ENCODE results near the gene PPFIA3. TPM values are rescaled to one million over a fixed set of nuclear protein-coding genes. Genes with fewer than 3 reads are reported as not detected.

Gene PPFIA3

GRCh38 chr19:49200238-49200862 lies 81.0 kb downstream of the PPFIA3 start:
- H3K36me3 ChIP-seq (replicated peaks in 1 of 2; ENCODE audit: control insufficient read depth in 2 of 2, insufficient read depth in 2 of 2, low read length in 2 of 2): peaks cover 0 to 74% of the 10 kb centered on the region in 2 donors
- H2BK5ac ChIP-seq (ENCODE audit: low read length): no peak overlapping the region
- DNase-seq (ENCODE audit: low spot score): no peak
- H3K27me3 ChIP-seq (ENCODE audit: control insufficient read depth in 3 of 3, insufficient read depth in 3 of 3, low read depth in 1 of 3, low read length in 3 of 3): no peaks in the 10 kb centered on the region
- H3K9me3 ChIP-seq (replicated peaks in 1 of 2; ENCODE audit: control insufficient read depth in 2 of 2, insufficient read depth in 1 of 2, low read depth in 1 of 2, low read length in 2 of 2): no peaks in the 10 kb centered on the region
- no peak overlapping the region for H2BK120ac ChIP-seq (ENCODE audit: low read depth, low read length)
- no peak overlapping the region for H2BK15ac ChIP-seq (ENCODE audit: low read length)
- H3K4ac ChIP-seq (ENCODE audit: low read length): no peak overlapping the region
- H2AK5ac ChIP-seq (ENCODE audit: low read depth, low read length): no peak overlapping the region
- no peak overlapping the region for H3K9ac ChIP-seq (ENCODE audit: low read depth, low read length, poor library complexity)
- H4K91ac ChIP-seq (ENCODE audit: low read depth, low read length, poor library complexity): no peak overlapping the region
- H3K4me3 ChIP-seq (ENCODE audit: low read length in 2 of 2): peak overlapping the region in 1 of 2 donors; percentile 62
- H2AFZ ChIP-seq (ENCODE audit: low read length): no peak overlapping the region
- no peak overlapping the region for H3K14ac ChIP-seq (ENCODE audit: low read length)
- H2BK12ac ChIP-seq (ENCODE audit: low read length): no peak overlapping the region
- H3K79me1 ChIP-seq (ENCODE audit: low read depth, low read length): no peaks in the 10 kb centered on the region
- H3K4me2 ChIP-seq (ENCODE audit: insufficient read depth, low read length, poor library complexity, severe bottlenecking): no peak overlapping the region
- WGBS, 2 donors (ENCODE audit: extremely low coverage in 2 of 2, insufficient read length in 2 of 2, insufficient replicate concordance in 1 of 2): no CpG with 5 or more reads among the region's 29 CpGs
- no peak overlapping the region for H3K23ac ChIP-seq (ENCODE audit: low read depth, low read length, poor library complexity)
- H3K4me1 ChIP-seq (ENCODE audit: control insufficient read depth in 2 of 2, insufficient read depth in 1 of 2, low read depth in 1 of 2, low read length in 2 of 2): no peaks in the 10 kb centered on the region
- H4K8ac ChIP-seq (ENCODE audit: low read depth, low read length): peak overlapping the region; percentile 82
- no peak overlapping the region for H3K18ac ChIP-seq (ENCODE audit: low read length)
- H3K27ac ChIP-seq (replicated peaks; ENCODE audit: low read length): no peak overlapping the region

Small RNA genes within 50 kb of the gene (small RNA-seq; reads per million reads assigned to genes)
- gene RN7SL708P (ENCODE audit: insufficient read depth): not detected

Data from neuronal stem cell (in vitro differentiated cells).